Right forelimb (tissue), 1 donor: ENCODE measurements around the gene L3MBTL1.

Experiments used
- DNase-seq: peaks from one replicate; pipeline ENCODE4 v3.0.0-alpha.2; 2018

L3MBTL1 gene

GRCh38 chr20:43508106-43508505 lies 609 bp downstream of the L3MBTL1 start:
- no peak for DNase-seq

- no peak for DNase-seq
These were observed 1.1 kb downstream of the L3MBTL1 start for GRCh38 chr20:43508604-43509040.

DNA sequence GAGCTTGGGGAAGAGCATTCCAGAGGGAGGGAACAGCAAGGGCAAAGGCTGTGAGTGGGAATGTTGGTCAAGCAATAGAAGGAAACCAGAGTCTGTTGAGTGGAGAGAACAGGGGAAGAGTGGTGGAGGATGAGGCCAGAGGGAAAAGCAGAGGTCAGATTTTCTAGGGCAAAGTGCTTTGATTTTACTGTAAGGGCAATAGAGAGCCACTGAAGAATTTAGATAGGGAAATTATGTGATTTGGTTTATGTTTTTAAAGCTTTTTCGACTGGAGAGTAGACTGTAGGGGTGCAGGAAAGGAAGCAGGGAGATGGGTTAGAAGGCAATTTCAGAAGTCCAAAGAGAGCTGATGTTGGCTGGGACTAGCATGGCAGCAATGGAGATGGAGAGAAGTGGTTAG lies 4.4 kb downstream of the L3MBTL1 start:
- no peak for DNase-seq

DNA sequence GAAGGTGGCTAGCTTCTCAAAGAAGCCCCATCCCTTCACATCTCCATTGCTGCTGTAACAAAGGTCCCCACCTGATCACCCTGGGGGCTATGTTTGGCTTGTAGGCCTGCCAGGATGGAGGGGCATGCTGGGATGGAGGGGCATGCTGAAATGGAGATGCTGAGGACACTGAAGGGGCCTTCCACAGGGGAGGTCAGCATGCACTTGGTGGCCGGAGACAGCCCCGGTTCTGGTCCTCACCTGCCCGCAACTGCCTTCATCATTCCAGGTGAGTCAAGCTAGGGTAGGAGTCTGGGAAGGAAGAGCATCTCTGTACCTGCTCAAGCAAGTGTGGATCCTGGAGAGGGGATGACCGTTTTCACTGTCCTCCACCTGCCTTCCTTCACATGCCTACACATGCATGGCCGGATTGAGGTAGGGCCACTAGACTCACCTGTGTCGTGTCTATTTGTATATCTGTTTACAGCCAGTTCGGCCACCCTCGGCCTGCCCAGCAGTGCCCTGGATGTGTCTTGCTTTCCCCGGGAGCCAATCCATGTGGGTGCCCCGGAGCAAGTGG lies 6.0 kb downstream of the L3MBTL1 start:
- no peak for DNase-seq

- peak; percentile 91 for DNase-seq
These were observed 6.6 kb downstream of the L3MBTL1 start for GRCh38 chr20:43513931-43514647.

DNA sequence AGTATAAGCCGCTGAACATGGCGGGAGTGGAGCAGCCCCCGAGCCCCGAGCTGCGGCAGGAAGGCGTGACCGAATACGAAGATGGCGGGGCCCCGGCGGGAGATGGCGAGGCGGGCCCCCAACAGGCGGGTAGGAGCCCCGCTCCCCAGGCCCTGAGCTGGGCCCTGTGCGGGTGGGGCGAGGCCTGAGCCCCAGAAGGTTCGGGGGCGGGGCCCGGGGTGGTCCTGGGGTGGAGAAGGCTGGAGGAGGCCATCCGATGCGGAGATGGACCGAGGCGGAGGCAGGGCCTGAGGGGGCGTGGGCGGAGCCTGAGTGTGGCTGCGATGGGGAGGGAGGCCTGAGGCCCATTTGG lies 7.1 kb downstream of the L3MBTL1 start:
- peak; percentile 49 for DNase-seq

- no peak for DNase-seq
These were observed 8.1 kb downstream of the L3MBTL1 start for GRCh38 chr20:43515628-43516027.

DNA sequence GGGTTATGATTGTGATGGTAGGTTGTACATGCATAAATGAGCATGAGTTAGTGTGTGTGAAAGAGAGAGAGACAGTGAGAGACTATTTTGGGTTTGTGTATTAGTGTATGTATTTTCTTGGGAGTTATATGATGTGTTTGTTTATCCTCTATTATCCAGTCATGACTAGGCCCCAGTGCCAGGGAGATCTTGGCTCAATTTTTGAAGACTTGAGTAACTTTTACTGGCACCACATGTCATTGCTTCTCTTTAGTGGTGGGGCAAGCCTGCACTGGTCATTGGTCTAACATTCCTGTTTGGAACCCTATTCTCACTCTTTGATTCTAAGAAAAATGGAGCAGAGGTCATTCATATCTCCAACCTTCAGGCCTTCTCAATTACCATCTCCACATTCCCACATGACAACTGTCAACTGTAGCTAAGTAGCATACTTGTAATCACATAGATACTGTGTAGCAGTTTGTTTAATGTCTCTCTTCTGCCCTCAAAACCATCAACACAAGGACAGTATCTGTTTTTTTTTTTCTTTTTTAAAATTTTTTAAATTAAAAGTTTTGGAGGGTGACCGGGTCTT lies 8.8 kb downstream of the L3MBTL1 start:
- no peak for DNase-seq

- DNase-seq = no peak
These were observed 12.7 kb downstream of the L3MBTL1 start for GRCh38 chr20:43520074-43520630.

DNA sequence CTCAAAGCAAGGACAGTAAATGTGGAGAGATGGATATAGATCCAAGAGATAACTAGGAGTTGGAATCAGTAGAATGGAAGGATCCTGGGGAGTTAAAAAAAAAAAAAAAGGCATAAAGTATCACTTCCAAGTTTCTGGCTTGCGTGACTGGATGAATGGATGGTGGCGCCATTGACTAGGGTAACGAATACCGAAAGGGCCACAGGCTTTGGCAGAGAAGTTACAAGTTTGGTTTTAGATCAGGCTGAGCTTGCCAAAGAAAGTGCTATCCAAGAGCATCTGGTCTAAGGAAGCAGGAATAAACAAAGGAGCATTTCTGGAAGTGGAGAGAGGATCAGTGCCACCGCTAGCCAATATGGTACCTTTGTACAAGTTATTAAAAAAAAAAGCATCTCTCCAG lies 17.5 kb downstream of the L3MBTL1 start:
- DNase-seq = no peak

DNA sequence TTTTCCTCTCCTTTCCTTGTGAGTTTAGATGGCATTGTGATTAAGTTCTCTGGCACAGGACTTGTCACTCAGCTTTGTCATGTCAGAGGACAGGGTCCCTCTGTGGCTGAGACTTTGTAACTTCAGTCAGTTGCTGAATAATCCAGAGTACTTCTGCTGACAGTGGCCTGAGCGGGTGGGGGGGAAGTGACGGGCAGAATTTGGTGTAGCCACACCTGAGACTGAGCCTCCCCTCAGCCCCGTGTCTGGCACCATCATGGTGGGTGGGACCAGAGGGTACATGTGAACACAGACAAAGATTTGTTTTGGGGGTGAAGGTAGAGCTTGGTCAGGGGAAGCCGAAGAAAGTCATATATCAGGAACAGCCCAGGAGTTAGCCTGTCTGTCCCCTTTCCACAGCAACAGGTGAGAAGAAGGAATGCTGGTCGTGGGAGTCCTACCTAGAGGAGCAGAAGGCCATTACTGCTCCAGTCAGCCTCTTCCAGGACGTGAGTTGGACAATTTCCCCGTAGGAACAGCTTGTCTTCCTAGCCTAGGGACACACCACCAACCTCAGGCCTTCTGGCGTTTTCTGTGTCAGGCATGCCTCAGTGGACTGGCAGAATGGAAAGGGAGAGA lies 20.9 kb downstream of the L3MBTL1 start:
- DNase-seq = no peak

- no peak for DNase-seq
These were observed 21.6 kb downstream of the L3MBTL1 start for GRCh38 chr20:43529051-43529450.

DNA sequence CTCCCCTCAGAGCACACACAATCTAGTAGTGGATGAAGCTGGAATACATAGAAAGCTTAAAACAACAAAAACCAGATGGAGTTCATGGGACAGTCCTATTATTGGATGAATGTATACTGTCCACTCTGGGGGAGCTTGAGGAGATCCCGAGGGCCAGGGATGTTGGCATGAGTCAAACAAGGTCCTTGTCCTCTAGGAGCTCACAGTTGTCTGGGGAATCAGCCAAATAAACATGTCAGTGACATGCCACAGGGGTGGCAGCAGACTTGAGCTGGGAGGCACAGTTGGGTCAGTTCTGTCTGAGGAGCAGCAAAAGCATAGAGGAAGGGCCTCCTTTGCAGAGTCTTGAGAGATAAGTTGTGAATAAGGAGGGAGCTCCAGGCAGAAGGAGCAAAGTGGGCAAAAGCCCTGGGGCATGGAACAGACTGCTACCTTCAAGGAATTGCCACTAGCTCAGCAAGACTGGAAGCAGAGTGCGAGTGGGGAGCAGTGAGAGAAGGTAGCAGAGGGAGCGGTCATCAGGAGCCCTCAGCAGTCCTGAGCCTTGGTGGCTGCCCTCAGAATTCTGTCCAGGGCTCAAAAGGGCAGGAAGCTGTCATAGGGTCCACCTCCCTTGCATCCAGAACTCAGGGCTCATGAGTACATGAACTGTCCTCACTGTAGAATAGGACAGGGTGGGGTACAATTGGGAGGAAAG lies 22.1 kb downstream of the L3MBTL1 start:
- DNase-seq = no peak

DNA sequence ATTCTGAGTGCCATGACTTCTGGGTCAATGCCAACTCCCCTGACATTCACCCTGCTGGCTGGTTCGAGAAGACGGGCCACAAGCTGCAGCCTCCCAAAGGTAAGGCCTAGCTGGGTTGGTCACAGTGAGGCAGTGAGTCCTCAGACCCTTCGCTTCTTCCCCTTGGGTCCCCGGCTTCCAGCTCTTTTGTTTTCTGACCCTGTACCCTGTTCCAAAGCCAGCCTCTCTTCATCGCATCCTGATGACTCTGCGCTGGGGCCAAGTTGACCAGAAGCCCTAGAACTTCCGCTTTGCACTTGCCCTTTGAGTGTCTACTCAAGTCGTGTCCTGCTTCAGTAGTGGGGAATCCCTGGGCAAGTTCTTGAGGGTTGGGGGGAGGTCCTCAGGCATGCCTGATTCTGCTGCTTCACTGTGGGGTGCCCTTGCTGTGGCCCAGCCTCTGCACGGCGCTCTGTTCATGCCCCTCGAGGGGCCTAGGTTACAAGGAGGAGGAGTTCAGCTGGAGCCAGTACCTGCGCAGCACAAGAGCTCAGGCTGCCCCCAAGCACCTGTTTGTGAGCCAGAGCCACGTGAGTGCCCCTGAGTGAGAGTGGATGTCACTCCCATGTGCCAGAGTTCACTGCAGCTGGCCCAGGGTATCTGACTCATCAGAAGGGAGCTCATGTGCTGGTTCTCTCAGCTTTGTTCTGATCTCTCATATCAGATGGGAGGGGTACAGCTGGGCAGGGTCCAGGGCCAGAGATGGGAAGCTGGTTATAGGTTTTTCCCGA lies 23.0 kb downstream of the L3MBTL1 start:
- no peak for DNase-seq

DNA sequence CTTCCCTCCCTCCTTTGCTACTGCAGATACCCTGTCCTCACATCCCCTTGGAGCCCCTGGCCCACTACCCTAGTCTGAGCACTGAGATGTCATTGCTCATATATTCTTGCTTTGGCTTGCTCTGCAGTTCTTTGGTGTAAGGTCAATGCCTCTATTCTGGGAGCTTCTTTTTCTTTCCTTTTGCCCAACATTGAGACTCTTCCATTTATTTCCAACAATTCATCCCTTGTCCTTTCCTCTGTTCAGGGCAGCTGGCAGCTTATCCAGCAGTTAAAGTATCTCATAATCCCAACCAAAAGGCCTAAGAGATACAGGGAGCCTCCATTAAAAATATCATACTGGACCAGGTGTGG lies 23.6 kb downstream of the L3MBTL1 start:
- DNase-seq = no peak

- no peak for DNase-seq
These were observed 25.0 kb downstream of the L3MBTL1 start for GRCh38 chr20:43532416-43533055.

DNA sequence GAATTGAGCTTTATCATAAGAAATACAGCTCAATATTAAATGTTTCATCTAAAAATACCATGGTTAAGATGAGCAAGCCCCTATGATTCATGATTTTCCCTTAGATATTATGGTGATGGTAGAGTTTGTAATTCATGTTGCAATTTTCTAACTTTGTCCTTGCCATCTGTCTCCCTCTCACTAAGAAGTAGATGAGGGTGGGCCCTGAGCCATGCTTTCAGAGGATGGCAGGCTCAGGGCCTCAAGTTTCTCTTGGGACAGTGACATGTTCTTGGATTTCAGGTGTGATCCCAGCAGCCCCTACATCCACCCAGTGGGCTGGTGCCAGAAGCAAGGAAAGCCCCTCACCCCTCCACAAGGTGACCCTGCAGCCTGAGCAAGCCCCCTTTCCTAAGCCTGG lies 25.6 kb downstream of the L3MBTL1 start:
- DNase-seq = no peak

DNA sequence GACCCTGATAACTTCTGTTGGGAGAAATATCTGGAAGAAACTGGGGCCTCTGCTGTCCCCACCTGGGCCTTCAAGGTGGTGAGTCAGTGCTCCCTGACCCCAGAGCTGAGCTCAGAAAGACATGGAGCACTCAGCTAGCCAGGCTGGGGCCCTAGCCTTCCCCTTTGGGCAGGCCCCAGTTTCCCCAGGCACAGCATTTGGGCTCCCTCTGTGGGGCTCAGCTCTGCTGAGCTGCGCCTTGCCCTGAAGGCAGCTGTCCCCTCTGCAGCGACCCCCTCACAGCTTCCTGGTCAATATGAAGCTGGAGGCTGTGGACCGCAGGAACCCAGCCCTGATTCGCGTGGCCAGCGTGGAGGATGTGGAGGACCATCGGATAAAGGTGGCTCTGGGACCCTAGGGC lies 26.5 kb downstream of the L3MBTL1 start:
- no peak for DNase-seq

GRCh38 chr20:43534791-43535350 lies 27.4 kb downstream of the L3MBTL1 start:
- no peak for DNase-seq

DNA sequence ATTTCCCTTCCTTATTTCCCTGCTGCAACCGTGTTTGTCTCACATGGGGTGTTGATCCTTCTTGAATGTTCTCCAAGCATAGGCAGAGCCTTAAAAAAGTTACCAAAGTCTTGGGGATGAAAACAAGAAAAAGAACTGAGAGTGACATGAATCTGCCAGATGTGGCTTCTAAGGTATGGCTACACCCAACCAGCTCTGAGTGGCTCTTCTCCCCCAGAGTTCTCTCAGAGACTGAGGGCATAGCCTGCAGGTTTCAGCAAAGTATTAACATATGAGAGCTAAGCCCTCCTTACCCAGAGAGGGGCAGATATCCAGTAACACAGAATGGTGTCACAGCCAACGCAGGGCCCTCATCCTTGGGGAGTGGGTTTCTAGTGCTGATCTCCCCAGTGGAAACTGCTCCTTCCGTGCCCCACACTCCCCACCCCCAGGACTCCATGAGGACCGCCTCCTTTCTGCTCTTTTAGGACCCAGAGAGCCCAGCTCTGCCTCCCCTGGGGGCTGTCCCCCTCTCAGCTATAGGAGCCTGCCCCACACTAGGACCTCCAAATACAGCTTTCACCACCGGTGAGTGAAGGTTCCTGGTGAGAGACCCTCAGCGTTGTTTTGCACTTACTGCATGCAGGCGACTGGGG lies 28.0 kb downstream of the L3MBTL1 start:
- DNase-seq = no peak
